Subcutaneous abdominal adipose tissue (tissue), 5 donors: Measurements from ENCODE around the gene COX6B1.
"Not testable (repeated sequence)": the region's sequence is repeated elsewhere in the genome, so short reads cannot be mapped to it uniquely, and the experiment has no call there.

Source experiments
- H3K27ac ChIP-seq: one replicate; pipeline ENCODE4 v1.7.0; 2013; ENCODE audit warnings: low read depth, mild to moderate bottlenecking, inconsistent platforms, low read length, moderate library complexity
- H3K27me3 ChIP-seq, 5 donors: one replicate each; pipeline ENCODE4 v1.7.0; 2013; ENCODE audit warnings: low read length in 5 of 5, inconsistent platforms in 1 of 5; ENCODE audit not compliant: control insufficient read depth in 5 of 5, insufficient read depth in 4 of 5
- H3K36me3 ChIP-seq, 5 donors: one replicate each; pipeline ENCODE4 v1.7.0; 2013; ENCODE audit warnings: low read length in 5 of 5; ENCODE audit not compliant: control insufficient read depth in 5 of 5, insufficient read depth in 5 of 5
- H3K4me1 ChIP-seq, 5 donors: one replicate each; pipeline ENCODE4 v1.7.0; 2013; ENCODE audit warnings: low read length in 5 of 5, mild to moderate bottlenecking in 3 of 5, moderate library complexity in 1 of 5; ENCODE audit not compliant: control insufficient read depth in 5 of 5, insufficient read depth in 5 of 5
- H3K4me3 ChIP-seq, 5 donors: one replicate each; pipeline ENCODE4 v1.7.0; 2013; ENCODE audit warnings: low read length in 5 of 5, low read depth in 1 of 5
- H3K9ac ChIP-seq, 5 donors: one replicate each; pipeline ENCODE4 v1.7.0; 2013; ENCODE audit warnings: low read length in 5 of 5, mild to moderate bottlenecking in 4 of 5, moderate library complexity in 3 of 5
- H3K9me3 ChIP-seq, 5 donors: one replicate each; pipeline ENCODE4 v1.7.0; 2013; ENCODE audit warnings: low read length in 5 of 5; ENCODE audit not compliant: control insufficient read depth in 5 of 5
- donor health status: healthy.
- donor health status: healthy.
- donor health status: healthy.
- donor health status: healthy.
- donor health status: healthy.

The COX6B1 gene

GRCh38 chr19:35673121-35673804 is 25.1 kb downstream of the COX6B1 start:
- Histone ChIP-seq H3K36me3 (no peaks in the 10 kb centered on the region), H3K4me1 (peaks cover 0 to 9% (median 8%) of the 10 kb centered on the region in 5 donors), H3K4me3 (peak overlapping the region; percentile 47 to 56 (median 52)), H3K9ac (peak overlapping the region in 1 of 5 donors; percentile 43), H3K9me3 (no peaks in the 10 kb centered on the region), H3K27me3 (peaks cover 0 to 24% (median 10%) of the 10 kb centered on the region in 5 donors), H3K27ac (no peak overlapping the region)

DNA sequence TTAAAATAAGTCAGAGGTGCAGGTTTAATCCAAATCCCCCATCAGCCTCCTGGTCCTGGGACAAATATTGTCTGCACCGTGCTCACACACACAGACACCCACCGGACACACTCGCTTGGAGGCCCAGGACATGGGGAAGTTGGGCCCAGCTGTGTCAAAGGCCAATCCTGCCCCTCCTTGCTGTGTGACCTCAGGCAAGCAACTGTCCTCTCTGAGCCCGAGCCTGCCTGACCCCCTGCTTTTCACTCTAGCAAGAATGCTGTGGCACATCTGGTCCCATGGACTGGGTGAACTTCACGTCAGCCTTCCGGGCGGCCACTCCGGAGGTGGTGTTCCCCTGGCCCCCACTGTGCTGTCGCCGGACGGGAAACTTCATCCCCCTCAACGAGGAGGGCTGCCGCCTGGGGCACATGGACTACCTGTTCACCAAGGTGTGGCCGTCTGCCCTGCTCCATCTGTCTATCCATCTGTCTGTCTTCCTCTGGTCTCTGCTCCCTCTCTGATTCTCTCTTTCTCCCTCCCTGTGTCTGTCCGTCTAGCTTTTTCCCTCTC is 27.5 kb downstream of the COX6B1 start:
- Histone ChIP-seq H3K4me1 (peaks cover 0 to 9% (median 8%) of the 10 kb centered on the region in 5 donors), H3K9ac (no peak overlapping the region), H3K27ac (no peak overlapping the region), H3K4me3 (no peak overlapping the region), H3K27me3 (peaks cover 0 to 21% (median 10%) of the 10 kb centered on the region in 5 donors), H3K9me3 (no peaks in the 10 kb centered on the region), H3K36me3 (no peaks in the 10 kb centered on the region)

DNA sequence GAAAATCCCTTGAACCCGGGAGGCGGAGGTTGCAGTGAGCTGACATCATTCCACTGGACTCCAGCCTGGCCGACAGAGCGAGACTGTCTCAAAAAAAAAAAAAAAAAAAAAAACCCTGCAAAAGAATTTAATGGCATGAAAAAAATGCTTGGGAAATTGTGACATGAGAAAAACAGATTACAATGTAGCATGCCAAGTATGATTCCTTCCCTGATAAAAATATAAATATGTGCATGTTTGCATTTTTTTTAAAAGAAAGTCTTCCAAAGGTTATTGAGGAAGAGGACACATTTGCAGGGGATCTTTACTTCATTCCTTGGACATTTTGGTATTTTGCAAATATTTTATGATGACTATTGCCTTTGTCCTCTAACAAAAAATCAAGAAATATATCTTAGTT is 41.7 kb downstream of the COX6B1 start:
- Histone ChIP-seq H3K36me3 (no peaks in the 10 kb centered on the region), H3K27ac (peak overlapping the region; percentile 37), H3K4me1 (peaks cover 0 to 14% (median 9%) of the 10 kb centered on the region in 5 donors), H3K27me3 (no peaks in the 10 kb centered on the region), H3K9me3 (no peaks in the 10 kb centered on the region), H3K9ac (no peak overlapping the region), H3K4me3 (peak overlapping the region in 4 of 5 donors; percentile 22 to 53 (median 39))

- not testable (repeated sequence) for H3K9ac ChIP-seq, H3K9me3 ChIP-seq, H3K27ac ChIP-seq, H3K4me3 ChIP-seq, H3K36me3 ChIP-seq, H3K27me3 ChIP-seq
- peaks cover 0 to 14% (median 9%) of the 10 kb centered on the region in 5 donors for H3K4me1 ChIP-seq
These were observed 43.0 kb downstream of the COX6B1 start for GRCh38 chr19:35691106-35691505.

- peak overlapping the region in 1 of 5 donors; percentile 0 for H3K9ac ChIP-seq
- no peaks in the 10 kb centered on the region for H3K27me3 ChIP-seq
- peaks cover 0 to 4% (median 0%) of the 10 kb centered on the region in 5 donors for H3K9me3 ChIP-seq
- H3K36me3 ChIP-seq, result no peaks in the 10 kb centered on the region
- H3K4me3 ChIP-seq, result no peak overlapping the region
- peaks cover 0 to 14% (median 9%) of the 10 kb centered on the region in 5 donors for H3K4me1 ChIP-seq
- H3K27ac ChIP-seq, result no peak overlapping the region
These were observed 43.9 kb downstream of the COX6B1 start for GRCh38 chr19:35692010-35692409.

DNA sequence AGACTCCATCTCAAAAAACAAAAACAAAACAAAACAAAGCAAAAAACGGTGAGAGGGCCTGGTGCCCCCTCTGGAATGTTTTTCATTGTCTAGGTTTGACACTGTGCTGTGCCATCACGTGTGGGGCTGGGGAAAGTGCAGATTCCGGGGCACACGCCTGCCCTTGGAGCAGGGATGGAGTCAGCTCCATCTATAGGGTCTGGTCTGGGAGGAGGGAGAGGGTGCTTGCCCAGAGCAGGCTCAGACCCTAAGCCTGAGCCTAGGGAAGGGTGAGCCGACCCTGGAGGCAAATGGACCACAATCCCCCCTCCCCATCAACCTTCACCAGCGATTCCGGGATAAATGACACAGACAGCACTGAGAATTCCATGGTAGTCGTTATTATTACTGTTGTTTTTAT is 45.3 kb downstream of the COX6B1 start:
- Histone ChIP-seq H3K9ac (no peak overlapping the region), H3K27me3 (no peaks in the 10 kb centered on the region), H3K4me3 (no peak overlapping the region)

GRCh38 chr19:35693835-35694599 is 45.9 kb downstream of the COX6B1 start:
- Histone ChIP-seq H3K4me3 (no peak overlapping the region), H3K4me1 (peaks cover 0 to 14% (median 9%) of the 10 kb centered on the region in 5 donors), H3K36me3 (no peaks in the 10 kb centered on the region), H3K27ac (no peak overlapping the region), H3K9me3 (peaks cover 0 to 4% (median 0%) of the 10 kb centered on the region in 5 donors), H3K9ac (no peak overlapping the region), H3K27me3 (no peaks in the 10 kb centered on the region)

More for the DNA sequence above, 45.3 kb downstream of the COX6B1 start:
- Histone ChIP-seq H3K9me3 (peaks cover 0 to 4% (median 0%) of the 10 kb centered on the region in 5 donors), H3K36me3 (no peaks in the 10 kb centered on the region), H3K27ac (no peak overlapping the region), H3K4me1 (peaks cover 0 to 14% (median 9%) of the 10 kb centered on the region in 5 donors)

DNA sequence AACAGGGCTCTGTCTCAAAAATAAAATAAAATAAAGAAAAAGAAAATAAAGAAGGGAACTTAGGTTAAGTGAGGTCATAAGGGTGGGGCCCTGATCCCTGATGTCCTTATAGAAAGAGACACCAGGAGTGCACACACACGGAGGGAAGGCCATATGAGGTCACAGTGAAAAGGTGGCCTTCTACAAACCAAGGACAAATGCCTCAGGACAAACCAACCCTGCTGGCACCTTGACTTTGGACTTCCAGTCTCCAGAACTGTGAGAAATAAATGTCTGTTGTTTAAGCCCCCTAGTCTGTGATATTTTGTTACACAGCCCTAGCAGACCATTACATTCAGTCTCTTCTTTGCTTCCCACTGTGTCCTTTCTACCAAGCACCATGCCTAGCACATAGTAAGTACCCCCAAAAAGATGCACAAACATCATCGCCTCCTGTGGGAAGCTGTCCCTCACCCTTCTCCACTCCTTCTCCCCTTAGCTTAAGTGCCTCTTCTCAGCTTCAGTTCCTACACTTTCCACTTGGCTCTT is 47.8 kb downstream of the COX6B1 start:
- Histone ChIP-seq H3K27ac (no peak overlapping the region), H3K4me3 (no peak overlapping the region)

DNA sequence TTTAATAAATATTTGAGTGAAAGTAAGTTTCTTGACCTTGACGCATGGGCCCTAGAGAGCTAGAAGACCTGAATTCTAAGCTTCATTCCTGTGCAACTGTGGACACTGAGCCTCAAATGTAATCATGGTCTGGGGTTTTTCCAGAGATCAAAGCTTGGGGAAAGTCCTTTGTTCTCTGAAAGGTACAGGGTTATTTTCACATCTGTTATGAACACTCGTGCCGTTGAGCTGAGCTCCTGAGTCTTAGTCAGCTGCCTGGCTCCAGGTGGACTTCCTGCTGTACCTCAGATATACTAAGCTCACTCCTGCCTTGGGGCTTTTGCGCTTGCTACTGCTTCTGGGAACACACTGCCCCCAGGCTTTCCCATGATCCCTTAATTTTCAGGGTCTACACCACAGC is 48.7 kb downstream of the COX6B1 start:
- H3K4me3 ChIP-seq, result no peak overlapping the region
- H3K9me3 ChIP-seq, result peaks cover 0 to 4% (median 0%) of the 10 kb centered on the region in 5 donors
- no peak overlapping the region for H3K9ac ChIP-seq
- H3K27ac ChIP-seq, result no peak overlapping the region
- no peaks in the 10 kb centered on the region for H3K27me3 ChIP-seq
- H3K36me3 ChIP-seq, result no peaks in the 10 kb centered on the region
- peaks cover 0 to 4% (median under 1%) of the 10 kb centered on the region in 5 donors for H3K4me1 ChIP-seq

More for the DNA sequence above, 47.8 kb downstream of the COX6B1 start:
- peaks cover 0 to 4% (median 0%) of the 10 kb centered on the region in 5 donors for H3K9me3 ChIP-seq
- no peaks in the 10 kb centered on the region for H3K36me3 ChIP-seq
- no peak overlapping the region for H3K9ac ChIP-seq
- peaks cover 0 to 3% (median 0%) of the 10 kb centered on the region in 5 donors for H3K4me1 ChIP-seq
- H3K27me3 ChIP-seq, result no peaks in the 10 kb centered on the region
